Activated T-cell treated with anti-CD3 and anti-CD28 coated beads, Interleukin-2, amount 50 U/mL, for 48 hours (primary cell): ENCODE results near the gene ZCCHC14.

Source experiments
- DNase-seq, 2 experiments: peaks; one replicate each; pipeline ENCODE4 v3.0.0-alpha.2; 2020

The ZCCHC14 gene

DNA sequence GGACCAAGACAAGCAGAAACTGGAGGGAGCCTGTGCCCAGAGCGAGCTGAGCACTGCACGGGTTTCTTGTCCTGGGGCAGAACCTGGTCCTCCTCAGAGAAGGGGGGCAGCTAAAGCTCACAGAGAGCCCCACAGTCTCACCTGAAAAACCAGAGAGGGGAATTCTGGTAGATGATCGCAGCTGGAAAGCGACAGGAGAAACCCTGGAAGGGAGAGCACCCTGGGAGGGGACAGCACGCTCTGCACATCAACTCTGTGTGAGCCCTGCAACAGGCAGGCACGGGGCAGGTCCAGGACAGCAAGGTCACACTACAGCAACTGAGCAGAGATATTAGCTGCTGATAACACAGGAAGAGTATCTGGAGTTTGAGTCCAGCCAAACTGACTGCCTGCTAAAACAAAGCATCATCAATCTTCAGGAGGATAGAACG, 18.2 kb downstream of the ZCCHC14 start:
- DNase-seq, result no peak

DNA sequence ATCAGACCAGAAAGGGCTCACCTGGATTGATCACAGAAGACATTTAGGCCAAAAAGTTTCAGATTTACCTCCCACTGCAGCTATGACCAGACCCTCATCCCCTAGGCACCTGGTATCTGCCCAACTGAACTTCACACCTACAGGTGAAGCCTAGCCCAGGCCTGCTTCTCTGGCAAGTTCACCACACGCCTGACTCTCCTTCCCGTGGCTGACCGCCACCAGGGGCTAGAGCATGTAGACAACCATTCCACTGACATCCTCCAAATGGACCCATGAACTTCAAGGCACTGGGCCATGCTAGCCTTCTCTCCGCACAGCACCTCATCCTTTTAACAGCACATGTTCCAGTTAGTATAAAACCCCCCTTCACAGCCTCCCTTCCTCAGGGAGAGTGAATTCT, 18.8 kb downstream of the ZCCHC14 start:
- no peak for DNase-seq

DNA sequence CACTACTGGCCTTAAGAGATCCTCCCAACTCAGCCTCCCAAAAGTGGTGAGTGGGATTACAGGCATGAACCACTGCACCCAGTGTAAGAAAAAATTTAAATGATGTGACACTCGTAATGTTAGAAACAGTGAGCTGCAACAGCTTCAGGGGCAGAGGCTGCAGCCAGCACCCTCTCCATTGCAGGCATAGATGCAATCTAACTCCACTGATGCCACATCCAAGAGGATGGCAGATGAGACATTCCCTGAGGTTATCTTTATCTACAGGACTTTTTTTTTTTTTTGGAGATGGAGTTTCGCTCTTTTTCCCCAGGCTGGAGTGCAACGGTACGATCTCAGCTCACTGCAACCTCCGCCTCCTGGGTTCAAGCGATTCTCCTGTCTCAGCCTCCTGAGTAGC, 19.9 kb downstream of the ZCCHC14 start:
- DNase-seq, result no peak

DNA sequence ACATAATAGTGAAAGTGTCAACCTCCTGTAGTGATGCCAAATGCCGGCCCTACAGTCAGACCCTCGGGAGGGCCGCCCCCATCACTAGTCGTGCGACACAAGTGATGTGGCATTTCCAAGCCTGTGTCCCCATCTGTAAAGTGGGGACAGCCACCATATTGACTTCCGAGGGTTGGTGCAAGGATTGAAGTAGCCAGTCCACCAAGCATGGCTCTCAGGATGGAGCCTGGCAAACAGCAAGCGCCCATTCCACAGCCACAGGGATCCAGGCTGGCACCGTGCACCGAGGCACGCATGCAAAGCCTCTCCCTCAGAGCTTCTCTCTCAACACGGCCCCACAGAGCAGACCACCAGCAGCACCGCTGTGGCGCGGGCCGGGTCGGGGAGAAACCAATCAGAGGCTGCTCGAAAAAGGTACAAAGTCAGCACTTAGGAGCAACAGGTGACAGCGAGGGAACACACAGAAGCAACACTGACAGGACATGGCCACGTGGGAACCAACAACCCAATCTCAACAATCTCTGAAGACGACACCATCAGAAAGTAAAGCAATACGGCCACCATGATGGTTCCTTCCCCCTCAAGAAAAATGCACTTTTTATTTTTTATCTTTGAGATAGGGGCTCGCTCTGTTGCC, 20.6 kb downstream of the ZCCHC14 start:
- DNase-seq, result no peak

DNA sequence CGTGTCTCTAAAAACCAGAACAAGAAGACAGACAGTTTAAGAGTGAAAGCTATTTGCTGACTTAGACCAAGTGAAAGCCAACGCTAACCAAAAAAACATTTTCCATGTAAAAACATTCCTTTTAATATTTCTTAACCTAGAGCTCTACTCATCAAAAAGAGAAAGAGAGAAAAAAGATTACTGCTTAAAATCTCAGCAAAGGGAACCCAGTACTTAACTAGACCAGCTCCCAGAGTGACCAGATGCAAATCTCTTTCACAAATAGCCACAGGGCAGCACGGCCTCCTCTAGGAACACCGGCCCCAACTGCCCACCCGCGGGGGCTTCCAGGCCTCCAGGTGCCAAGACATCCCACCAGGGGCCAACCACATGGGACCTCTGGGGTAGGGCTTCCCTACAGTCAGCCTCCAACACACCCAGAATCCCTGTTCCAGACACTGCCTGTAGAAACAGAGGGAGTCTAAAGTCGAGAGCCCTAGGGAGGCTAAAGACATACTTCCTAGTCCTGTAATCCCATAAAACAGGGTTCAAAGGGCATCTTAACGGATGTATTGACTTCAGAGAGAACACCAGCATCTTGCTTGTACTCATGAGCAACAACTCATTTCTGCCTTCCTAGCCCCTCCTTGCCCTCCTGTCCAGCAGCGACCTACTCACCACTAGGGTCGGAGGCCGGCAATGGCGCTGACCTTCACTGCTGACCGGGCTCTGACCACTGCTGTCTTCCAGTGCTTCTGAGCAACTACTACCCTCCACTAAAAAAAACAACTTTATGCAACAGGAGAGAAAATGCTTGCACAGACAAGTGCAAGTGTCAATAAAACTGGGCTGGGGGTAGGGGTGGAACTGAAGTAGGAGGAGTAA, 21.3 kb downstream of the ZCCHC14 start:
- no peak for DNase-seq

DNA sequence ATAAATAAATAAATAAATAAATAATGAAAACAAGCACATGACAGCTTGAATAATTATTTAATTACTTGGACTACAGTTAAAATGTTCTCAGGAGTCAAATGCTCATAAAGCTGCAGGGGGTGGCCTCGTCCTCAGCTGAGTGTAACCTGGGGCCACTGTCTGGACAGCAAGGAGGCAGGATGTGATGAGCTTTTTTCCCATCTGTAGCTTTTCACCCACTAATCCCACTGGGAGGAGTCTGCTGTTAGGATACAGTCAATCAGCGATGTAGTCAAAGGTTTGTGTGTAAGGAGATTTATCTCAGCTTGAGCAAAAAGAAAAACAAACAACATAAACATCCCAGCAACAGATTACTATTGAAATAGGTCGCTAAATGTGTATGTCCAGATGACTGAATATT, 22.5 kb downstream of the ZCCHC14 start:
- DNase-seq, result no peak

DNA sequence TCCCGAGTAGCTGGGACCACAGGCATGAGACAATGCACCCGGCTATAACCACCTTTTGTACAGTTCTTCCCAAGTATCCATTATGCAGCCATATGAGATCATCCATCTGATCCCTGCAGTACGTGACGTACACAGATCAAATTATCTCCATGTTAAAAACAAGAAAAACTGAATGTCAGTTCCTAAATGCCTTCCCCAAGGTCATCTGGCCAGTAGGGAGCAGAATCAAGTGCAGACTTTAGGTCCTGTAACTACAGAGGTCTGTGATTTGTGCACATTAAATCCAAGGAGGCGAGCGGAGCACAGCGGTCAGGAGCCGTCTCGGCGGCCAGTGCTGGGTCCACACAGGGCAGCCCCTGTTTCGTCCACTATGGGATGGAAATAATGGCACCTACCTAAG, 23.7 kb downstream of the ZCCHC14 start:
- no peak for DNase-seq

DNA sequence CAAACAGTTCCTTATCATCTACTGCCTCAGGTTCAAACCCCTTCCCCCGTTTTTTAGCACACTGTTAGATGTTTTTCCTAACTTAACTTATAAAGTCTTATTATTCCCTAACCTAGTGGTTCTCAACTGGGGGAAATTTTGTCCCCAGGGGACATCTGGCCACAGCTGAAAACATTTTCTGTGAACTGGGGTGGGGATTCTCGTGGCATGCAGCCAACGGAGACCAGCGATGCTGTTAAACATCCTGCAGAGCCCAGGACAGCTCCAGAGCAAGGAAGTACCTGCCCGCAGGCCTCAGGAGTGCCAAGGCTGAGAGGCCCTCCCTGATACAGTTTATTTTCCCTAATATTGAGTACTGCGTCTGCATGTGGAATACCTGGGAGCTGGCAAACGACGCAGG, 24.3 kb downstream of the ZCCHC14 start:
- DNase-seq, result no peak

DNA sequence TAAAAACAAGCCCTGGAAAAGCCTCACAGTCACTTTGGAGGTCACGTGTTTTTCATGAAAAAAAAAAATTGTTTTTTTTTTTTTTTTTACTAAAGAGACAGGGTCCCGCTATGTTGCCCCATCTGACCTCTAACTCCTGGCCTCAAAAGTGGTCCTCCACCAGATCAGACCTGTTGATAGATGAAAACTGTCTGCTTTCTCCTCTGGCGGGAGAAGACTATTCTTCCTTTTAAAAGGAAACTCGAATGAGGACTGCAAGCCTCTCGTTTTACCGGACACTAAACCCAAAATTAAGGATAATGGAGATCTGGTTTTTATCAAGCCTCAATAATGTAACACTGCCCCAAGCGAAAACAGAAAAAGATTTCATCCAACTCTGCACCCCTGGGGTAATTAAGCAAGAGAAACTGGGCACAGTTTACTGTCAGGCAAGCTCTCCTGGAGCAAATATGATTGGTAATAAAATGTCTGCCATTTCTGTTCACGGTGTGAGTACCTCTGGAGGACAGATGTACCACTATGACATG, 25.8 kb downstream of the ZCCHC14 start:
- no peak for DNase-seq

DNA sequence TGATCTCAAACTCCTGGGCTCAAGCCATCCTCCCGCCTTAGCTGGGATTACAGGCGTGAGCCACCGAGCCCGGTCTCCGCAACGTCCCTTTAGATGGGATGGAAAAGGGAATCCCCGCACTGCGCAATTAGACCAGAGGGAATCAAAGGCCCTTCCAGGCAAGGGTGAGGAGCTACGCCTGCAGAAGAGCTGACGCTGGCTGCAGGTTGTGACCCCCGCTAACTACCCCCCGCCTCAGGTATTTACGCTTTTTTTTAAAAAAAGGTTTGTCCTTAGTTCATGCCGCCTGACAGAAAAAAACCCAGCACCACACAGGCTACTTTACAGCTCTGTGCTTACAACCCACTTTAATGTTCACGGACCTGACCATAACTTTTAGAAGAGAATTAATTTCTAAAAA, 26.9 kb downstream of the ZCCHC14 start:
- DNase-seq, result no peak

DNA sequence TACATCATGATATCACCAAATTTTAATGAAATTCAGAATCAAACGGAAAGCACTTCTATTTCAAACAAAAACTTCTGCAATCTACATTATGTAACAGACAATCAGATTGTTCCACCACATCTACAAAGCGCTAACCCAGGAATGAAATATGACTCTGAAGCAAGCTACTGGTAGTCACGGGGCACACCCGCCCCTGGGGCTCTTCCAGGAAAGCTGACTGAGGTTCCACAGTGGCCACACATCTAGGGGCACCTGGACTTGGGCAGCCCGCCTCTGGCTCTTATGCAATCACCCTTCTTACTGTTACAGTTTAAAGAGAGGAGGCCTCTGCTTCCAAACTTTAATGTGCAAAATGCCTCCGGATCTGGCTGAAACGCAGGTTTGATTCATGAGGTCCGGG, 27.5 kb downstream of the ZCCHC14 start:
- DNase-seq, result peak in 1 of 2 experiments; percentile 34

DNA sequence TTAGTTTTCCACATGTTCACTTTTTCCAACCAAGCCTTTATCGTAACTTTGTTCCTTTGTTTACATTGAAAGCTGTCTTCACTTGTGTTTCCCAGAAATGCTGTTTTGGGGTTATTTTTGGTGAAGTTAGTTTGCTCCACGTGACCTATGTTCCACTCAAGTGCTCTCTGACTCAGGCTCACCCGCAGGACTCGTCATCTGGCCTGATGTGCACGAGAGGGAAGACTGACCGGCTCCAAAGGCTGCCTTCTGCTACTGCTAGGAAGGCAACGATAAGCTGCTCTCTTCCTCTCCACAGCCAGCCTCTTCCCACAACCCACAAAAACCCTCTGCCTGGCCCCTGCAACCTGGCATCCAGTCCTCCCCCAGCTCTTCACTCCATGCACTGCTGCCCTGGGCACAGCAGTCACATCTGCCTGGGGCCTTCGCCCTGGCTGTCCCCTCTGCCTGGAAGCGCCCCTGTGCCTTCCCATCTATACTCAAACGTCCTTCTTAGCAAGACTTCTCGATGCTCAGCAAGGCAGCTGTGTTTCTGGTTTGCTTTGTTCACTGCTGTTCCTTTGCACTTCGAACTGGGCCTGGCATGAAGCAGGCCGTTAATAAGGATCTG, 28.0 kb downstream of the ZCCHC14 start:
- DNase-seq, result peak; percentile 57 to 66

DNA sequence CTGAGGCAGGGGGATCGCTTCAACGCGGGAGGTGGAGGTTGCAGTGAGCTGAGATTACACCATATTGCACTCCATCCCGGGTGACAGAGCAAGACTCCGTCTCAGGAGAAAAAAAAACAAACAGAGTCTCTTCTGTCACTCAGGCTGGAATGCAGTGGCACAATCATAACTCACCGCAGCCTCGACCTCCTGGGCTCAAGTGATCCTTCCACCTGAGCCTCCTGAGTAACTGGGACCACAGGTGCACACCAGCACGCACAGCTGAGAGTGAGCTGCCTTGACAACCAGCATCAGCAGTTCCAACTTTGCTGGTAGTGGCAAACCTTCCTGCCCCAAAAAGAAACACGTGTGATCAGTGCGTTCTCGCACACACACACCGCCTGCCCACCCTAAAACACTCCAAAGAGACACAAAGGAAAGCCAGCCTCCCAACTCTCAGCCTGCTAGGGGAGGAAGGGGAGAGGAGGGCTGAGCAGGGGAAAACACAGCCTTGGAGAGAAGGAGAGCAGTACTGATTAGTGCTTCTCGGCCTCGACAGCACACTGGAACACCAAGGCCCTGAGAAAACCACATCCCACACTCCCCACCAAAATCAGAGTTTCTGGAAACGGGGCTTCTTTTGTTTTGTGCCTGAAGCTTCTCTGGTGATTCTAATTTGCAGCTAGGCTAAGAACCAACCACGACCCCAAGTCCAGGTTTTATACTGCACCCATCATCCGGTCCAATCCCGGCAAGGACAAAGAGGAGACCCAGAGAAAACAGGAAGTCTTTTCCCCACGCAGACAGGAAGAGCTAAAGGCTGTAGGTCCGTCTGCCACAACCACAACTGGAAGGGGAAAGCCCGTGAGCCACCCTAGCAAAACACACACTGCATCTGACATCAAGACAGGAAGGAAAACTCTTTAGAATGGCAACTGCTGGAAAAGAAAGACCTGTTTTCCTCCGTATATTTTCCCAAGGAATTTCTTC, 28.8 kb downstream of the ZCCHC14 start:
- peak; percentile 60 to 64 for DNase-seq

DNA sequence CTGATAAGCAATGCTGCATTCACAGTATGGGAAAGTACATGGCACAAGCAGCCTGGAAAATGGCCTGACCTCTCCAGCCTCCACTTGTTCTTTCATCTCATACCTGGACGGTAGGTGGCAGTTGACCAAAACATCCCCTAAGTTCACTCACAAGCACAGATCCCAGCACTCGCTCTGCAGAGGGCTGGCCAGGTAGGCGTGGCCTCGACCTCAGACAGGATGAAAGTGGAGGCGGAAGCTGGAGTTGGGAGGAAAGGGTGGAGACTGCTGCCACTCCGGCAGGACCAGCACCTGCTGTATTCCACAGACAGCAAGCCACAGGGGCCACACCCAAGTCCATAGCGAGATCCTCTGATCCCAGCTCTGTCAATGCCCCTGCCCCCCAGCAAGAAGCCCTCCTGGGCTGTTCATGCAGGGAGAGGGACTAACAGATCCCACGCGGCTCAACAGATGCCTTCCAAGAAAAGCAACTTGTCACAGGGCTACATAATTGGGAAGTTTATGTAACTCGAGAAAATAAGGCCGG, 31.3 kb downstream of the ZCCHC14 start:
- peak; percentile 37 to 44 for DNase-seq

DNA sequence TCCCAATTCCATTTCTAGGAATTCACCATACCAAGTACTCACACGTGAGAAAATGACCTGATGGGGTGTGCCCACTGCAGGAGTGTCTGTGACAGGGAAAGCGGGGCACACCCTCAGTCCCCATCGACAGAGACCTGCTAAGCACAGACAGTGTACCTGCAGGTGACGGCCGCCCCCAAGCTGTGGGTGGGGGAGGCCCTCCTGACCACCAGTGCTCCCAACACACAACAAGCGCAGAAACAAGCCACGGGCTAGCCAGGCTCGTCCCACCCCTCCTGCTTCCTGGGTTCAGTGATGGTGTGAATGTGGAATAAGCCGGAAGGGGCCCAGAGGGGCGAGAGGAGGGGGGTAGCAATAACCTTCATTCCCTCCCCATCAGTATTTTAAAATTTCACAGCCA, 31.9 kb downstream of the ZCCHC14 start:
- DNase-seq, result no peak

DNA sequence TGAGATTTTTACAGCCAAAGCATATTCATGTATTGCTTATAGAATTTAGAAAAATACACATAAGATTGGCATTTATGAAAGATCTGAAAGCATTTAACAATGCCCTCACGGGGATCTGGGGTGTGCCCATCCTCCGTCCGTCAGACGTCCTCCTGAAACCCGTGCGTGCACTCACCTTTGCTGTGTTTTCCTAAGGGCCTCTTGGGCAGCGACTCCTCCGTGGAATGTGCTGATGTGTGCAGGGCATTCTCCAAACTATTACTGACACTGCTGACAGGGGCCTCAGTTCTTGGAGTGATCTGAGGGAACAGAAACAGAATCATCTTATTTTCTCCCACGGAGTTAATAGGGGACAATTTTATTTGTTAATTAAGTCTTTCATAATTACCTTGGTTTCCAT, 33.0 kb downstream of the ZCCHC14 start:
- no peak for DNase-seq

DNA sequence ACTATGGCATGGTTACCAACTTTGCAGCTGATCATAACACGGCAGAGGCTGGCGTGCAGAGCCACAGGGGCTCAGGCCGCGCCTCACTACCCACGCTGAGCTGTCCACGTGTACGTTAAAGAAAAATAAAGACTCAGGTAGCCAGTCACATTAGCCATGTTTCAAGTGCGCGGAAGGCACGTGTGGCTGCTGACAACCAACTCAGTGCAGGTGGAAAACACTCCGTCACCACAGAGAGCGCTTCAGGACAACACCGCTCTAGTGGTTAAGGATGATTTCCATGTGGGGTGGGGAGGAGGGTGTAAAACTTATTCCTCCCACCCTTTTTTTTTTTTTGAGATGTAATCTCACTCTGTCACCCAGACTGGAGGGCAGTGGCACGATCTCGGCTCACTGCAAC, 33.8 kb downstream of the ZCCHC14 start:
- no peak for DNase-seq

DNA sequence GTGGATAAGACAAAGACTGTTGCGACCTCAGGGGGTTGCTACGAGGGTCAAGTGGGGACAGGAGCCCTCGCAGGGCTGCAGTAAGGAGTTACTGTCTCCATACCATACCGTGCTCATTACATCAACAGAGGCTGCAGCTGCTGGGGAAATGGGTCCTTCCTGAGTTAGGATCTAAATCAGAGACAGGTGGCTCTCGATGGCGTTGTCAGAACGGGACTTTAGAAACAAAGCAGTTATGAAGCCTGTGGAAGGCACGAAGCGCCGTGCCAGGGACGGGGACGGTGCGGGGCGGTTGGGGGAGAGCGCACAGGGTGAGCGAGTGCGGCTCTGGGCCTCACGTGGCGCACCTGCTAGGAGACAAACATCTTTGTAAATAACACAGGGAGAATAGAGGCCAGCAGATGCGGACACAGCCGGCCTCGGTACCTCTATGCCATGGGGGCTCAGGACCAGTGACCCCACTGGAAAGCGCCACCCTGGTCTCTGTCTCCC, 34.4 kb downstream of the ZCCHC14 start:
- DNase-seq, result no peak

DNA sequence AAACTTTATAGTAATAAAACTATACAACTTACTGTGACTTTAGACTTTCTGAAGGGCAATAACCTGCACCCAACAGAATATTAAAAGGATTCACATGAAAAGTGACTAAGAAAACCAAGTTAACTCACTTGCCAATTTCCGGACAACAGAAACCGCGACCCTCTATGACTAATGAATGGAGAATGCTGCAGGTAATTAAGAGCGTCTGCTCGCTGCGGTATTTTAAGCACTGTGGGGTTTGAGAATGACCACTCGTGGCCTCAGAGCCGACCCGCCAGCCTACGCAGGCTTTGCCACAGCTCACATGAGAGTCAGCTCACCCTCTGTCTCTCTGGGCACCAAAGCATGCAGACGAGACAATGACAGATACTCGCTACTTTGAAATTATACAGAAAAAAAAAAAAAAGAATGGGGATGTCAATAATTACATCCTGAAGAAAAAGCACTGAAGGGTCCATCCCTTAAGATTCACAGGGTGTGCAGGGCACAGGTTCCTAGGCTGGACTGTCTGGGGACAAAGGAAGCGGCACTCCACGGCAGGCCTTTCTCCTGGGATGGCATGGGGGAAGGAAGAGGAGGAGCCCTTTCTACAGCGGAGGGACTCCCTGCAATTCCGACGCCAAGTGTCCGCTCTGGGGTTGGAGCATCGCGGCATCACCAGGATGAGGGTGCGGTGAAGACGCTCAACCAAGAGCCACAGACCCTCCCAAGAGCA, 35.0 kb downstream of the ZCCHC14 start:
- peak; percentile 70 to 77 for DNase-seq

DNA sequence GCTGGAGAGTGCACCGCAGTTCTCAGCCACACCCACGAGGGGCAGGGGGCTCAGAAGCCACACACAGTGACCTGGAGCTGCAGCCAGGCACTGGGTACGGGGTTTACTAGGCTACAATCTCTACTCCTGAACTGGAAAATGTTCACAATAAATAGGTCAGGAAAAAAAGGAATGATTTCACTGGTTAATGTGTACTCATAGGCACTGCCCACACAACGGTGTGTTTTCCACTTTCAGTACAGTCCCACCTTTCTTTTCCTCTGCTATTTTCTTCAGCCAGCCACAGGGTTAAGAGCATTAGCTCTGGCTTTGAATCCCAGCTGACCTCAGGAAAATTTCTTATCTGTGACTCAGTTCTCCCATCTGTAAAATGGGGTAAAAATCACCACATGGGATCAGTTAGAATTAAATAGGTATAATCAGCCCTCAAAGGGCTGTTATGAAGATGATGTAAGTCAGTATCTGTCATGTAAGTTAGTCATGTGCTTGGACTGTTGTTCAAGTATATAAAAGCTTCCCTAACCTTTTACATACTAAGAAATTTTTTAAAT, 35.7 kb downstream of the ZCCHC14 start:
- no peak for DNase-seq

DNA sequence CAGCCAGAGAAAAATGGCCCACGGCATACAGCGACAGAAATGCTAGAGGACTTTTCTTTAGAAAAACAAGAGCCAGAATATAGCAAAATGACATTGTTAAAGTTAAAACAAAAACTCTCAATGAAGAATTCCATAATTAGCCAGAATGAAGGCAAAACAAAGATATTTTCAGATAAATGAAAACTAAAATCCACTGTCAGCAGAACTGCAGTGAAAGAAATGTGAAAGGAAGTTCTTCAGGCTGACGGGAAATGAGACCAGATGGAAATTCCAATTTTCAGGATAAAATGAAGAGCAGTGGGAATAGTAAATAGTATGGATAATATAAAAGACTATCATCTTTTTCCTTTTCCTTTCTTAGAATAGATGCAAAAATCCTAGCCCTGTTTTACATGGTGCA, 38.4 kb downstream of the ZCCHC14 start:
- DNase-seq, result no peak
